ENCODE results near the gene PVALB. TPM values are rescaled to one million over a fixed set of nuclear protein-coding genes. Genes with fewer than 3 reads are reported as not detected.

The PVALB gene
- total and polyA plus RNA-seq, 4 donors, result 0.56 to 3.4 (median 1.1) TPM

- H3K27ac ChIP-seq (ENCODE audit: low read depth in 1 of 2, low read length in 2 of 2), result no peak overlapping the region
- WGBS, result 95% methylated on average over 10 of the region's 10 CpGs
- TF ChIP-seq REST (IDR thresholded peaks at IDR 0.05) (no peak), RAD21 (IDR thresholded peaks at IDR 0.05) (no peak), FOXA2 (IDR thresholded peaks at IDR 0.05) (no peak)
- H3K36me3 ChIP-seq (ENCODE audit: control insufficient read depth in 4 of 4, insufficient read depth in 3 of 4, low read depth in 1 of 4, low read length in 3 of 4), result peaks cover 0 to 4% (median 2%) of the 10 kb centered on the region in 4 donors
- H3K4me3 ChIP-seq (ENCODE audit: low read depth in 1 of 3, low read length in 3 of 3), result no peak overlapping the region
- no peaks in the 10 kb centered on the region for H3K9me3 ChIP-seq (ENCODE audit: control insufficient read depth in 4 of 4, low read length in 3 of 4)
- DNase-seq (ENCODE audit: low spot score), result no peak
- no peak overlapping the region for H3K9ac ChIP-seq (ENCODE audit: low read depth in 1 of 2, low read length in 2 of 2)
- H3K4me1 ChIP-seq (ENCODE audit: control insufficient read depth in 4 of 4, insufficient read depth in 4 of 4, low read length in 3 of 4), result no peaks in the 10 kb centered on the region
- no peaks in the 10 kb centered on the region for H3K27me3 ChIP-seq (ENCODE audit: control insufficient read depth in 4 of 4, insufficient read depth in 4 of 4, low read length in 3 of 4)
Observed at GRCh38 chr22:36767035-36767775, 49.6 kb downstream of the PVALB start.

DNA sequence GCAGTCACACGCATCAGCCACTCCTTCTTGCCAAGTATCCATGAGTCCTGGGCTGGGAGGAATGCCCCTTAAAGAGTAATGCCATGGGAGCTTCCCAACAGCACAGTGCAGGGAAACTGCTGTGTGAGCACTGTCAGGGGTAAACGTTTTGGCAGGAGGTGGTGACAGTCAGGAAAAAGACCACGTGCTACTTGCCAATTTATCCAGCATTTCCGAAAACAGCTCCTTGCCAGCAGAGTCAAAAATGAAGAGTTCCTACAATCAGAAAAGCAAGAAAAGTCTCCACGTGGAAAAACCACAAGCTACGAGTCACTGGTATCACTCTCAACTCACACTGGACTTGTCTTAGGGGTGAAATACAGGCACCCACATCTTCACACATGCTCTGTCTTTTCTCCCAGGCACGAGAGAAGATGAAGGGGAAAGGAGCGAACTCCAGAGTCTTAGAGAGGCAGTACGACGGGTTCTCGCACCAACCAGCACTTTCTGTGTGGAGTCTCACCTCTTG is 50.8 kb downstream of the PVALB start:
- H3K9me3 ChIP-seq (ENCODE audit: control insufficient read depth in 4 of 4, low read length in 3 of 4), result no peaks in the 10 kb centered on the region
- no peak overlapping the region for H3K27ac ChIP-seq (ENCODE audit: low read depth in 1 of 2, low read length in 2 of 2)
- TF ChIP-seq EGR1 (IDR thresholded peaks at IDR 0.05; ENCODE audit: low read depth in 2 of 2), result no peak
- no peak for TF ChIP-seq SP1 (IDR thresholded peaks at IDR 0.05)
- no peak for TF ChIP-seq YY1 (IDR thresholded peaks at IDR 0.05)
- TF ChIP-seq FOXA1 (IDR thresholded peaks at IDR 0.05), result no peak
- TF ChIP-seq NR2F2 (IDR thresholded peaks at IDR 0.05), result no peak
- no peak for TF ChIP-seq ATF3 (IDR thresholded peaks at IDR 0.05)
- TF ChIP-seq TAF1 (conservative IDR thresholded peaks at IDR 0.05), result no peak
- TF ChIP-seq JUND (IDR thresholded peaks at IDR 0.05), result no peak
- TF ChIP-seq, protein P1, sequence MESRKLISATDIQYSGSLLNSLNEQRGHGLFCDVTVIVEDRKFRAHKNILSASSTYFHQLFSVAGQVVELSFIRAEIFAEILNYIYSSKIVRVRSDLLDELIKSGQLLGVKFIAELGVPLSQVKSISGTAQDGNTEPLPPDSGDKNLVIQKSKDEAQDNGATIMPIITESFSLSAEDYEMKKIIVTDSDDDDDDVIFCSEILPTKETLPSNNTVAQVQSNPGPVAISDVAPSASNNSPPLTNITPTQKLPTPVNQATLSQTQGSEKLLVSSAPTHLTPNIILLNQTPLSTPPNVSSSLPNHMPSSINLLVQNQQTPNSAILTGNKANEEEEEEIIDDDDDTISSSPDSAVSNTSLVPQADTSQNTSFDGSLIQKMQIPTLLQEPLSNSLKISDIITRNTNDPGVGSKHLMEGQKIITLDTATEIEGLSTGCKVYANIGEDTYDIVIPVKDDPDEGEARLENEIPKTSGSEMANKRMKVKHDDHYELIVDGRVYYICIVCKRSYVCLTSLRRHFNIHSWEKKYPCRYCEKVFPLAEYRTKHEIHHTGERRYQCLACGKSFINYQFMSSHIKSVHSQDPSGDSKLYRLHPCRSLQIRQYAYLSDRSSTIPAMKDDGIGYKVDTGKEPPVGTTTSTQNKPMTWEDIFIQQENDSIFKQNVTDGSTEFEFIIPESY (IDR thresholded peaks at IDR 0.05), result no peak
- no peak for TF ChIP-seq FOXA2 (IDR thresholded peaks at IDR 0.05)
- TF ChIP-seq GABPA (IDR thresholded peaks at IDR 0.05 in 1 of 2, conservative IDR thresholded peaks at IDR 0.05 in 1 of 2), result no peak
- TF ChIP-seq RAD21 (IDR thresholded peaks at IDR 0.05), result no peak
- TF ChIP-seq HNF4A (conservative IDR thresholded peaks at IDR 0.05), result no peak
- TF ChIP-seq HNF4G (IDR thresholded peaks at IDR 0.05), result no peak
- no peak for TF ChIP-seq RXRA (IDR thresholded peaks at IDR 0.05)
- DNase-seq (ENCODE audit: low spot score), result no peak
- no peaks in the 10 kb centered on the region for H3K4me1 ChIP-seq (ENCODE audit: control insufficient read depth in 4 of 4, insufficient read depth in 4 of 4, low read length in 3 of 4)
- no peaks in the 10 kb centered on the region for H3K27me3 ChIP-seq (ENCODE audit: control insufficient read depth in 4 of 4, insufficient read depth in 4 of 4, low read length in 3 of 4)
- 88% methylated on average over 11 of the region's 11 CpGs for WGBS
- no peak overlapping the region for H3K4me3 ChIP-seq (ENCODE audit: low read depth in 1 of 3, low read length in 3 of 3)
- H3K9ac ChIP-seq (ENCODE audit: low read depth in 1 of 2, low read length in 2 of 2), result no peak overlapping the region
- H3K36me3 ChIP-seq (ENCODE audit: control insufficient read depth in 4 of 4, insufficient read depth in 3 of 4, low read depth in 1 of 4, low read length in 3 of 4), result peaks cover 0 to 4% (median 2%) of the 10 kb centered on the region in 4 donors

Measured in liver (tissue), 9 donors.